Measurements from ENCODE around the gene H6PD. TPM values are rescaled to one million over a fixed set of nuclear protein-coding genes. Genes with fewer than 3 reads are reported as not detected.

The H6PD gene
- total RNA-seq, 1 donor from 2014 or later: 48.4 TPM

- Mint-ChIP-seq H3K4me1 (ENCODE audit: unreplicated experiment) (peaks cover 11% of the 10 kb centered on the region), H3K27ac (ENCODE audit: unreplicated experiment) (no peak overlapping the region), H3K9me3 (ENCODE audit: unreplicated experiment) (no peaks in the 10 kb centered on the region), H3K27me3 (ENCODE audit: unreplicated experiment) (peaks cover 53% of the 10 kb centered on the region), H3K4me3 (ENCODE audit: unreplicated experiment) (no peak overlapping the region), H3K36me3 (ENCODE audit: unreplicated experiment) (no peaks in the 10 kb centered on the region)
- TF ChIP-seq, protein P1, sequence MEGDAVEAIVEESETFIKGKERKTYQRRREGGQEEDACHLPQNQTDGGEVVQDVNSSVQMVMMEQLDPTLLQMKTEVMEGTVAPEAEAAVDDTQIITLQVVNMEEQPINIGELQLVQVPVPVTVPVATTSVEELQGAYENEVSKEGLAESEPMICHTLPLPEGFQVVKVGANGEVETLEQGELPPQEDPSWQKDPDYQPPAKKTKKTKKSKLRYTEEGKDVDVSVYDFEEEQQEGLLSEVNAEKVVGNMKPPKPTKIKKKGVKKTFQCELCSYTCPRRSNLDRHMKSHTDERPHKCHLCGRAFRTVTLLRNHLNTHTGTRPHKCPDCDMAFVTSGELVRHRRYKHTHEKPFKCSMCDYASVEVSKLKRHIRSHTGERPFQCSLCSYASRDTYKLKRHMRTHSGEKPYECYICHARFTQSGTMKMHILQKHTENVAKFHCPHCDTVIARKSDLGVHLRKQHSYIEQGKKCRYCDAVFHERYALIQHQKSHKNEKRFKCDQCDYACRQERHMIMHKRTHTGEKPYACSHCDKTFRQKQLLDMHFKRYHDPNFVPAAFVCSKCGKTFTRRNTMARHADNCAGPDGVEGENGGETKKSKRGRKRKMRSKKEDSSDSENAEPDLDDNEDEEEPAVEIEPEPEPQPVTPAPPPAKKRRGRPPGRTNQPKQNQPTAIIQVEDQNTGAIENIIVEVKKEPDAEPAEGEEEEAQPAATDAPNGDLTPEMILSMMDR (IDR thresholded peaks at IDR 0.05): peak; percentile 88
- no peak for DNase-seq (ENCODE audit: extremely low spot score, unreplicated experiment)
These were observed 38.2 kb upstream of the H6PD start for GRCh38 chr1:9196129-9197040.

DNA sequence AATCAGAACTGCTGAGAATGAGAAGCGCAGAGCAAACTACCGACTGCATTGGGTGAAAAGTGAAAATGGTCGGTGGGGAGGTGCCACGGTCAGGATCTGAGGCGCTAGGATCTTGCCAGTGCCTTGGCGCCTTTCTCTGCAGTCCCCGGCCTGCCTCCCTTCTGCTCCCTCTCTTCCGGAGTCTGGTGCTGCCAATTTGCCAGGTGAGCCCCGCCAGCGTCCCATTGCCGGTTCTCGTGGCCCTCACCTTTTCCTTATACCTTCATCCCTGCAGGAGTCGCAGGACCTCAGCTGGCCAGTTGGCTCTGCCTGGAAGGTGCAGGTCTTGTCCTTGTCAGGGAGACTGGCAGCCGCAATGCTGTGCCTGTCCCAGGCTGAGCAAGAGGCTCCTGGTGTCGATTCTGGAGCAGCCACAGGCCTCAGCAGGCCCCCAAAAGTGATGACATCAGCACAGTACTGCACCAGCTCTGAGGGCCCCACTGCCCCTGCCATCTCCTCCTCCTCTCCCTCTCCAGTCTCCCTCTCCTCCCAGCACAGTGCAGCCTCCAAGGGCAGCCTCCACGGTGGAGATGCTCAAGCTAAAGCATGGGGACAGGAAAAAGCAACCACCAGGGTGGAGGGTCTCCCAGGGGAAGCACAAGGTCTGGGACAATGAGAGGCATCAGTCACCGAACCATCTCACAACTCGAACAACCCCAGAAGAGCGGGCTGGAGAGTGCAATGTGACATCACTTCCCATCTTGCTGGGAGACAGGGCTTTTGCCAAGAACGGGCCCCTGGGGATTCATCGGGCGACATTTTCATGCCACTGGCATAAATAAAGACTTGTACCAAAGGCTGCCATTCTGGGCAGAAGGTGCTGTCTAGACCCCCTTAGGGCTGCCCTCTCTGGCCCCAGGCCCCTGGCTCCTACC, 37.1 kb upstream of the H6PD start:
- no peaks in the 10 kb centered on the region for H3K36me3 Mint-ChIP-seq (ENCODE audit: unreplicated experiment)
- no peak overlapping the region for H3K4me3 Mint-ChIP-seq (ENCODE audit: unreplicated experiment)
- DNase-seq (ENCODE audit: extremely low spot score, unreplicated experiment): no peak
- H3K9me3 Mint-ChIP-seq (ENCODE audit: unreplicated experiment): no peaks in the 10 kb centered on the region
- peaks cover 54% of the 10 kb centered on the region for H3K27me3 Mint-ChIP-seq (ENCODE audit: unreplicated experiment)
- no peak overlapping the region for H3K27ac Mint-ChIP-seq (ENCODE audit: unreplicated experiment)
- TF ChIP-seq, protein P1 (IDR thresholded peaks at IDR 0.05): no peak
- peaks cover 20% of the 10 kb centered on the region for H3K4me1 Mint-ChIP-seq (ENCODE audit: unreplicated experiment)

DNA sequence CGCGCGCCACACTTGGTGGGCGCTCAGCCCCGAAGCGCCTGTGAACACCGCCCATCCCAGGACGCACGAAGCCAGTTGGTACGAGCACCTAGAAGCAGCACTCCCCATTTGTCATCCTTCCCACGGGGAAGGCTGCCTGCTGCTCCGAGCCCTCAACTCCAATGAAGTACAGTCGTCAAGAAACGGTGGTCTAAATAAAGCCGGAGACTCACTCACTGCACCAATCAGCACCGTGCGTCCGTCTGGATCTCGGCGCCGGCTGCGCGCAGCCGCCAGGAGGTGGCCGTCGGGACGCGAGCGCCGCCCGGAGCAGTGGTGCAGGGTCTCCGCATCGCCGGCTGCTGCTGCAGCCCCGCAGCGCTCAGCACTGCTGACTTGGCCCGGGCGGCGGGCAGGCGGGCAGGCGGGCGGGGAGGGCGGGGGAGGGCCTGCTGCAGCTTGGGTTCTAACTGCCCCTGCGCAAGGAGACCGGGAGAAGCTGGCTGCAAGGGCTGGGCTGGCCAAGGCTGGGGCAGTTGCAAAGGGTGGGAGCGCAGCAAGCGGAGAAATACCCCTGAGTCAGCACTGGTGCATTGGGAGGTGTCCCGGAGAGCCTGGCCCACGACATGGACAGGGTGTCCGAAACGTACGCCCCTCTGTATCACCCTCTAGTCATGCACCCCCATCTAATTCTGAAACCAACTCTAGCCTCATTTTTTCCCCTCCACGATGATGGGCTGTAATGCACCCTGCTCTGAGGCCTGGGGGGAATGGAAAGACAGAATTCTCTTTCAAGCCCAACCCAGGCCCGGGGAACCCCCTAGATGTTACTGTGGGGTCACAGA, 35.8 kb upstream of the H6PD start:
- Mint-ChIP-seq H3K36me3 (ENCODE audit: unreplicated experiment) (no peaks in the 10 kb centered on the region), H3K9me3 (ENCODE audit: unreplicated experiment) (no peaks in the 10 kb centered on the region), H3K27ac (ENCODE audit: unreplicated experiment) (no peak overlapping the region), H3K4me1 (ENCODE audit: unreplicated experiment) (peaks cover 23% of the 10 kb centered on the region), H3K4me3 (ENCODE audit: unreplicated experiment) (no peak overlapping the region), H3K27me3 (ENCODE audit: unreplicated experiment) (peaks cover 62% of the 10 kb centered on the region)
- no peak for DNase-seq (ENCODE audit: extremely low spot score, unreplicated experiment)
- TF ChIP-seq, protein P1 (IDR thresholded peaks at IDR 0.05): no peak

DNA sequence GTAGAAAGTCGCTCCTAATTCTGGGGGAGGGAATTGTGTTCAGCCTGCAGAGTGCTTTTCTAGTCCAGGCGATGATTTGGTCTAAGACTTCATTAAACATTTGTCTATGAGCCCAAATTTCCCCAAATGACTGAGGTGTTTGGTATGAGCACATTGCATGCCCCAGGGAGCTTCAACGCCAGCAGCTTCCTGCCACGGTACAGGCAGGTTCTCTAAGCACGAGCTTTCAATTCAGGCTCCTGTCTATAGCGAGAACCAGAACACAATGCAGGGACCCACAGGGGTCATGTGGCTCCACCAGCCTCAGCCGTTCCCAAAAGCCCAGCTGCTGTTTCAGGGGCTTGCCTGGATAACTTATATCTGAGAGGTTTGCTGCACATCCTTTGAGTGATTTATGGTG, 34.1 kb upstream of the H6PD start:
- H3K9me3 Mint-ChIP-seq (ENCODE audit: unreplicated experiment): no peaks in the 10 kb centered on the region
- no peaks in the 10 kb centered on the region for H3K36me3 Mint-ChIP-seq (ENCODE audit: unreplicated experiment)
- H3K4me1 Mint-ChIP-seq (ENCODE audit: unreplicated experiment): peaks cover 23% of the 10 kb centered on the region
- no peak overlapping the region for H3K4me3 Mint-ChIP-seq (ENCODE audit: unreplicated experiment)
- peaks cover 69% of the 10 kb centered on the region for H3K27me3 Mint-ChIP-seq (ENCODE audit: unreplicated experiment)
- no peak overlapping the region for H3K27ac Mint-ChIP-seq (ENCODE audit: unreplicated experiment)
- DNase-seq (ENCODE audit: extremely low spot score, unreplicated experiment): no peak
- TF ChIP-seq, protein P1 (IDR thresholded peaks at IDR 0.05): no peak

Measured in osteocyte (in vitro differentiated cells).